NCI-H82 treated with DMSO at 0.1 percent for 48 hours (cell line): ENCODE measurements around the gene CHRM4.

Experiments
- DNase-seq: peaks from one replicate; lab custom pipeline; 2025; ENCODE audit not compliant: unreplicated experiment; lab: John Stamatoyannopoulos, UW

The CHRM4 gene

GRCh38 chr11:46369458-46370152 is 22.0 kb downstream of the CHRM4 start:
- DNase-seq, result peak; percentile 44

GRCh38 chr11:46367916-46368267 is 23.7 kb downstream of the CHRM4 start:
- DNase-seq, result no peak

- no peak for DNase-seq
These were observed 24.2 kb downstream of the CHRM4 start for GRCh38 chr11:46367244-46367915.

- DNase-seq, result no peak
These were observed 24.9 kb downstream of the CHRM4 start for GRCh38 chr11:46366661-46367161.

GRCh38 chr11:46366260-46366659 is 25.3 kb downstream of the CHRM4 start:
- DNase-seq, result no peak

- DNase-seq, result no peak
These were observed 26.8 kb downstream of the CHRM4 start for GRCh38 chr11:46364791-46365190.

- no peak for DNase-seq
These were observed 27.5 kb downstream of the CHRM4 start for GRCh38 chr11:46364056-46364455.

GRCh38 chr11:46363455-46364005 is 28.0 kb downstream of the CHRM4 start:
- no peak for DNase-seq

GRCh38 chr11:46363031-46363407 is 28.6 kb downstream of the CHRM4 start:
- no peak for DNase-seq

GRCh38 chr11:46362156-46363030 is 29.2 kb downstream of the CHRM4 start:
- no peak for DNase-seq

GRCh38 chr11:46361283-46362155 is 30.1 kb downstream of the CHRM4 start:
- no peak for DNase-seq

GRCh38 chr11:46360878-46361277 is 30.7 kb downstream of the CHRM4 start:
- no peak for DNase-seq

GRCh38 chr11:46359953-46360352 is 31.6 kb downstream of the CHRM4 start:
- no peak for DNase-seq

- DNase-seq, result no peak
These were observed 34.1 kb downstream of the CHRM4 start for GRCh38 chr11:46357483-46357936.

GRCh38 chr11:46356924-46357482 is 34.6 kb downstream of the CHRM4 start:
- DNase-seq, result no peak

- no peak for DNase-seq
These were observed 37.9 kb downstream of the CHRM4 start for GRCh38 chr11:46353698-46354097.

- no peak for DNase-seq
These were observed 39.3 kb downstream of the CHRM4 start for GRCh38 chr11:46352063-46352841.

- no peak for DNase-seq
These were observed 40.0 kb downstream of the CHRM4 start for GRCh38 chr11:46351606-46352005.

GRCh38 chr11:46351148-46351547 is 40.4 kb downstream of the CHRM4 start:
- no peak for DNase-seq
